Nephron (organoid): ENCODE data around the gene TRPT1.
A peak's percentile ranks its signal among the peaks of the same experiment; 100 is the strongest.

Experiments used
- H3K27ac Mint-ChIP-seq, 3 experiments: 2 replicates each; pipeline ENCODE4 v1.8.0; 2020; ENCODE audit warnings: mixed read lengths in 3 of 3, mild to moderate bottlenecking in 2 of 3, moderate library complexity in 1 of 3
- H3K27me3 Mint-ChIP-seq: 2 replicates; pipeline ENCODE4 v1.8.0; 2021; ENCODE audit warnings: low read depth, mild to moderate bottlenecking, moderate library complexity, mixed read lengths
- H3K36me3 Mint-ChIP-seq: 2 replicates; pipeline ENCODE4 v1.8.0; 2020; ENCODE audit warnings: low read depth, mixed read lengths
- H3K4me1 Mint-ChIP-seq: 2 replicates; pipeline ENCODE4 v1.8.0; 2020; ENCODE audit warnings: mixed read lengths
- H3K4me3 Mint-ChIP-seq, 3 experiments: 2 replicates each; pipeline ENCODE4 v1.8.0; 2020; ENCODE audit warnings: mild to moderate bottlenecking in 3 of 3, mixed read lengths in 3 of 3, moderate library complexity in 2 of 3
- H3K9me3 Mint-ChIP-seq: 2 replicates; pipeline ENCODE4 v1.8.0; 2020; ENCODE audit warnings: mixed read lengths
- CTCF ChIP-seq, 3 experiments: fragments of 200-600 bp; sonication (generic); IDR thresholded peaks; one replicate each; pipeline ENCODE4 v1.5.0; 2021; ENCODE audit warnings: antibody characterized with exemption in 3 of 3; ENCODE audit not compliant: unreplicated experiment in 3 of 3

Gene TRPT1

GRCh38 chr11:64244107-64244506 lies 18.1 kb upstream of the TRPT1 start:
- Mint-ChIP-seq H3K36me3 (peaks cover 6% of the 10 kb centered on the region), H3K27ac (peak overlapping the region in 2 of 3 experiments; percentile 46 to 47), H3K27me3 (no peaks in the 10 kb centered on the region), H3K9me3 (no peaks in the 10 kb centered on the region), H3K4me1 (peaks cover 29% of the 10 kb centered on the region), H3K4me3 (peak overlapping the region; percentile 90 to 95 (median 92))
- no peak for TF ChIP-seq CTCF (IDR thresholded peaks at IDR 0.05; ENCODE audit: unreplicated experiment in 3 of 3)

GRCh38 chr11:64243236-64243854 lies 17.4 kb upstream of the TRPT1 start:
- peak overlapping the region; percentile 90 to 95 (median 92) for H3K4me3 Mint-ChIP-seq
- H3K27me3 Mint-ChIP-seq, result no peaks in the 10 kb centered on the region
- H3K4me1 Mint-ChIP-seq, result peaks cover 34% of the 10 kb centered on the region
- peaks cover 9% of the 10 kb centered on the region for H3K36me3 Mint-ChIP-seq
- H3K9me3 Mint-ChIP-seq, result no peaks in the 10 kb centered on the region
- TF ChIP-seq CTCF (IDR thresholded peaks at IDR 0.05; ENCODE audit: unreplicated experiment in 3 of 3), result no peak
- H3K27ac Mint-ChIP-seq, result peak overlapping the region; percentile 46 to 67 (median 47)

DNA sequence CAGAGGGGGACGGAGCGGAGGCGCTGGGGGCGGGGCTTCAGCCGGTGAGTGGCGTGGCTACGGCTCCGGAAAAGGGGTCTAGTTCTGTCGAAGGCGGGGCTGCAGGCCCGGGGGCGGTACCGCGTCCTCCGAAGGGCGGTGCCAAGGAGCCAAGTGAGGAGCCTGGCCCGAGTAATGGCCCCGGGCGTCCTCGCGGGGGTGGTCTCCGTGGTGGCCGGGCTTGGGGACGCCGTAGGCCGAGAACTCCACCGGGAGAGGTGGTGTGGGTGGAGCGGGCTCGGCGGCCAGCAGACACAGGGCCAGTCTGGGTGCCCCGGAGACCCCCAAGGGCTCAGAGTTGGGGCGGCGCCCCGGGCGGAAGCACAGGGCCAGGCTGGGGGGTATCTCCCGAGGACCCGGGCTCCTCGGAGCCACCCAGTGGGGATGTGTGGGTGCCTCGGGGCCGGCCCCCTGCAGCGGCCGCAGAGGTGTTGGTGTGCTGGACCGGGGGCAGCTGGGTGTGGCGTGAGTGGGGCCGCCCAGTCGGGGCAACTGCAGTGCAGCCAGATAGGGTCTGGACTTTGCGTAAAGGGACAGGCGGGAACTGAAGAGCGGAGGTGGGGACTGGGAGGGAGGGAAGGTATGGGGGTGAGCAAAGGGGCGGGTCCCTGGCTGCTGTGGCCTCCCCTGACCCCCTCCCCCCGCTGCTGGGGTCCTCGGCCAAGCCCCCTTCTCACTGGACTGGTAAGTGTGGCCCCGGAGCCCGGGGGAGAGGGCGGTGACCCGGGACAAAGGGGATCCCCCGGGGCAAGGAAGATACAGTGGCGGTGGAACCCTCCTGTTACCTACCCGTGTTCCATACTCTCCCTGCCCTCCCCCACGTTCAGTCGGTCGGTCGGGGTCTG lies 15.7 kb upstream of the TRPT1 start:
- Mint-ChIP-seq H3K27ac (peak overlapping the region; percentile 98), H3K36me3 (peaks cover 14% of the 10 kb centered on the region), H3K4me1 (peaks cover 39% of the 10 kb centered on the region), H3K9me3 (no peaks in the 10 kb centered on the region), H3K4me3 (peak overlapping the region; percentile 90 to 95 (median 92)), H3K27me3 (no peaks in the 10 kb centered on the region)
- no peak for TF ChIP-seq CTCF (IDR thresholded peaks at IDR 0.05; ENCODE audit: unreplicated experiment in 3 of 3)

DNA sequence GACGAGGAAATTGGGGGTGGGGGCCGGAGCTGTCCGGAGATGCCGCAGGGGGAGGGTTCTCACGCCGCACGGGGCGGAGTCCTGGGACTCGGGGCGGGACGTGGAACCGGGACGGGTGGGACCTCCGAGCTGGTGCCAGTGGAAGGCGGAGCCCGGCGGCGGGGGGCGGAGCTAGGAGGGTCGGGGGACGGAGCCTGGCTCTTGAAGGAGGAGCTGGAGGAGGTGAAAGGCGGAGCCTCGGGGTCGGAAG lies 15.2 kb upstream of the TRPT1 start:
- peaks cover 40% of the 10 kb centered on the region for H3K4me1 Mint-ChIP-seq
- no peaks in the 10 kb centered on the region for H3K27me3 Mint-ChIP-seq
- H3K9me3 Mint-ChIP-seq, result no peaks in the 10 kb centered on the region
- H3K36me3 Mint-ChIP-seq, result peaks cover 14% of the 10 kb centered on the region
- H3K27ac Mint-ChIP-seq, result peak overlapping the region; percentile 98
- peak overlapping the region; percentile 90 to 95 (median 92) for H3K4me3 Mint-ChIP-seq
- no peak for TF ChIP-seq CTCF (IDR thresholded peaks at IDR 0.05; ENCODE audit: unreplicated experiment in 3 of 3)

DNA sequence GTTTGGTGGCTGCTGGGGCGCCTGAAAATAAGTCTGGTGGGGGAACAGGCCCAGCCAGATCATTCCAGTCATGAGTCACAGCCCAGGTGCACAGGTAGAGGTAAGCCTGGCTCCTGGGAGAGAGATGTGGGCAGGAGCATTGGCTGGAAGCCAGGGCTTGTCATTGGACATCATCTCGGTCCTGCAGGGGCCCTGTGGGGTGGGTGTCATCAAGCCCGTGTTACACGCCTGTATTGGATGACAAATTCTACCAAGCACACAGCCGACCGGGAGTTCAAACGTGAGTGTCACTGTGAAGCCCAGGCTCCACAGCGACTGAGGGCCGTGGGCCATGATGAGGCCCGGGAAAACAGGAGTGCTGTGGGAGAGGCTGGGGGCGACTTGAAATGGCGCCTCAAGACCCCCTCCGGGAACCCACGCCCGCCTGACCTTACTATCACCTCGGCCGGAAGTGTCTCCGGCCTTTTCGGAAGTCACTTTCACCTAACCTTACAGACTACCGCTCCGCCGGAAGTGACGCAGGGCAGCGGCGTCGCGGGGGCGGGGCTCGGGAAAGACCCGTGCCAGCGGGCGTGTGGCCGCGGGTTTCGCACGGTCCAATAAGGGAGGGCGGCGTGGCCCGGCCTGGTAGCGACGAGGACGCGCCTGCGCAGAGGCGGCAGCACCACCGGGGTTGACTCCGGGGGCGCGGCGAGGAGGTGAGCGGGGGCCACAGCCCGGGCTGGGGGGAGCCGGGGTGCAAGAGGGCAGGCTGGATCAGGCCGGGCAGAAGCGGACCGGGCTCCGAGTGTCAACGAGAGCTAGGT lies 14.7 kb upstream of the TRPT1 start, which contains the start of gene FKBP2:
Gene FKBP2 (plus strand): TSS at position 661 of the 806 bp plus-strand sequence. CDS start 1,293 bp downstream, outside the sequence.
- no peak for TF ChIP-seq CTCF (IDR thresholded peaks at IDR 0.05; ENCODE audit: unreplicated experiment in 3 of 3)
- H3K36me3 Mint-ChIP-seq, result peaks cover 14% of the 10 kb centered on the region
- H3K4me3 Mint-ChIP-seq, result peak within 1 kb of the TSS; percentile 90 to 95 (median 92)
- H3K9me3 Mint-ChIP-seq, result no peaks in the 10 kb centered on the region
- H3K4me1 Mint-ChIP-seq, result peaks cover 40% of the 10 kb centered on the region
- peak within 1 kb of the TSS; percentile 98 for H3K27ac Mint-ChIP-seq
- no peaks in the 10 kb centered on the region for H3K27me3 Mint-ChIP-seq
